Colon (tissue), 2 donors: ENCODE results near the gene CTSW.
"Not testable (repeated sequence)": the region's sequence is repeated elsewhere in the genome, so short reads cannot be mapped to it uniquely, and the experiment has no call there.

Experiments
- FAIRE-seq: peaks from 2 replicates; lab custom pipeline; 2012; peaks lifted over from hg19 to GRCh38; lab: Jason Lieb, UNC
- donor health status: control.
- donor health status: control.

CTSW gene, protein sequence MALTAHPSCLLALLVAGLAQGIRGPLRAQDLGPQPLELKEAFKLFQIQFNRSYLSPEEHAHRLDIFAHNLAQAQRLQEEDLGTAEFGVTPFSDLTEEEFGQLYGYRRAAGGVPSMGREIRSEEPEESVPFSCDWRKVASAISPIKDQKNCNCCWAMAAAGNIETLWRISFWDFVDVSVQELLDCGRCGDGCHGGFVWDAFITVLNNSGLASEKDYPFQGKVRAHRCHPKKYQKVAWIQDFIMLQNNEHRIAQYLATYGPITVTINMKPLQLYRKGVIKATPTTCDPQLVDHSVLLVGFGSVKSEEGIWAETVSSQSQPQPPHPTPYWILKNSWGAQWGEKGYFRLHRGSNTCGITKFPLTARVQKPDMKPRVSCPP

DNA sequence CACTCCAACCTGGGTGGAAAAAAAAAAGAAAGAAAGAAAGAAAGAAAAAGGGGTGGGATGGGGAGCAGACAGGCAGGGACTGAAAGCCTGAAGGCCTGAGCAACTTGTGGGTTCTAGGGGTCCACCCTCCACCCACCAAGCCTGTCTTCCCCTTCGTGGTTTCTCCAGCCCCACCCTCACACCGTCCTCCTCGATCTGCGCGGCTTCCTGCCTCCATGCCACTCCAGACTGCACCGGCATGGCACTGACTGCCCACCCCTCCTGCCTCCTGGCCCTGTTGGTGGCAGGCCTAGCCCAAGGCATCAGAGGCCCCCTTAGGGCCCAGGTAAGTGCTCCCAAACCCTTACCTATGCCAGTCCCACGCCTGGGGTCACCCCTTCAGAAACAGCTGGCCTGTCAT, at the start of gene CTSW:
Gene CTSW (plus strand): TSS at position 221 of the 400 bp plus-strand sequence. CDS start 18 bp downstream, at position 239.
- no peak for FAIRE-seq

- FAIRE-seq = not testable (repeated sequence)
Measured at GRCh38 chr11:65832231-65832630, 47.4 kb upstream of the CTSW start.

DNA sequence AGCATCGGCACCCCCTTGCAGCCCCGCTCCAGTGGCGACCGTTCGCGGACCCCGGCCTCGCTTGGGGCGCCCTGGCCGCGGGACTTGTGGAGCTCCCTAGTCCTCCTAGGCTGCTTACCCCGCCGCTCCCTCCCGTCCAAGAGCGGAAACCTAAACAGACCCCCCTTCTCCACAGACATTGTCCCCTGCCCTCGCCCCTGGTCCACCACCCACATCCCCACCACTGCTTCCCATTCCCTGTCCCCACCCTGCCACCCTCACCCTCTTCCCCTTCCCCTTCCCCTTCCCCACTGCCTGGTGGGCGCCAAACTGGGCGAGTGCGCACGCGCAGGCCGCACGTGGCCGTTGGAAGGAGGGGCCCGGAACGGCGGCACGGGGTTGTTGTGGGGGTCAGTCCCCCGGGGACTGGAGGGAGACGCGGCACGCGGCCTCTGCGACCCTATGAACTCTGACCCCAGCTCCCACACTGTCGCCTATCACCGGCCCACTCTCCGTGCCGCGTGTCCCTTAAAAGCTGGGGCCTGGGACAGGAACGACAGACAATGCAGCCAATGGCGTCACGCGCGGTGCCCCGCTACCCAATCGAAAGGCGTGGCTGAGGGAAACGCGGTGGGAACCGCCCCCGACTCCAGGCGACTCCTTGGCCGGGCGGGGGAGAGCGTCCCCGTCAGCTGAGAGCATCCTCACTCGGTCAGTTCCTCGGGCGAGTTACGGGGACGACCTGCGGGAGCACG, 46.2 kb upstream of the CTSW start, which contains the start of gene SNX32:
Gene SNX32 (plus strand): TSS at position 667 of the 734 bp plus-strand sequence. CDS start 103 bp downstream, outside the sequence.
- no peak for FAIRE-seq

GRCh38 chr11:65834202-65834601, 45.4 kb upstream of the CTSW start:
- no peak for FAIRE-seq

GRCh38 chr11:65842144-65842543, 37.5 kb upstream of the CTSW start:
- no peak for FAIRE-seq

DNA sequence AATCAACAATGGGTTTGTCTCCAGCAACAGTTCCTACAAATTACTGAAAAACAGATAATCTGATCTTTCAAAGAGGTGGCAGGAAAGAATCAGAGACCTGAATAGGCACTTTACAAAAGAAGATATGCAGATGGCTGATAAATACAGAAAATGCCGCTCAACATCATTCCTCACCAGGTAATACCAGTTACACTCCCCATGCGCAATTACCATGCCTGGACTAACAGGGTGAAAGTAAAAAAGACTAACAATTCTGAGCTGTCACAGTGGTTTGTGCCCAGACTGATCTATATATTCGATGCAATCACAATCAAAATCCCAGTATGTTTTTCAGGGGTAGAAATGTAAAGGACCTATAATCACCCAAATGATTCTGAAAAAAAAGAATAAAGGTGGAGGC, 35.8 kb upstream of the CTSW start:
- FAIRE-seq = no peak

DNA sequence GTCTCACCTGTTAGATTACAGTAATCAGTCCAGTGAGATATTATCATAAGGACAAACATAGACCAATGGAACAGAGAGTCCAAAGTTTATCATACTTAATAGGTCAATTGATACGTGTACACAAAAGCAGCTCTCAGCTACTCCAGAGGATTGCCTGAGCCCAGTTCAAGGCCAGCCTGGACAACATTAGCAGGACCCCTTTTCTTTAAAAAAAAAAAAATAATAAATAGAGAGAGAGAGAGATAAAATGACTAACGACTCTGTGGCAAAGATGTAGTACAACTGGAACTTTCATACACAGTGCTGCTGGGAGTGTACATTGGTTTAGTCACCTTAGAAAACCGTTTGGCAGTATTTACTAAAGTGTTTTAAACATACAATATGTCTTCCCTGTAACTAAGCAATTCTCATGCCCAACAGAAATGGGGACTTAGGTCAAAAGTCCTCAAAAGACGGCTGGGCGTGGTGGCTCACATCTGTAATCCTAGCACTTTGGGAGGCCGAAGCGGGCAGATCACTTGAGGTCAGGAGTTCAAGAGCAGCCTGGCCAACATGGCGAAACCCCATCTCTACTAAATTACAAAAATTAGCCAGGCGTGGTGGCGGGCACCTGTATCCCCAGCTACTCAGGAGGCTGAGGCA, 35.3 kb upstream of the CTSW start:
- no peak for FAIRE-seq

DNA sequence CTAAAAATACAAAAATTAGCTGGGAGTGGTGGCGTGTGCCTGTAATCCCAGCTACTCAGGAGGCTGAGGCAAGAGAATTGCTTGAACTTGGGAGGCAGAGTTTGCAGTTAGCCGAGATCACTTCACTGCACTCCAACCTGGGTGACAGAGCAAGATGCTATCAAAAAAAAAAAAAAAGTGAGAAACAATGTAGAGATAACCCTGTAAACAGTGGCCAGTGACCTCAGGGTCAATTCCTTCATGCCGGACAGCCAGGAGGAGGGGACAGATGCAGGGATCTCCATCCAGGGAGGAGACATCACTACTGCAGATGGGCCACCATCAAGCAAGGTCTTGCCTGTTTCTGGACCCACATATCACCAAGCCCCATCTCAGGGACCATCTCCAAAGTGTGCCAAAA, 31.9 kb upstream of the CTSW start:
- no peak for FAIRE-seq

- not testable (repeated sequence) for FAIRE-seq
Measured at GRCh38 chr11:65848693-65849092, 30.9 kb upstream of the CTSW start.

DNA sequence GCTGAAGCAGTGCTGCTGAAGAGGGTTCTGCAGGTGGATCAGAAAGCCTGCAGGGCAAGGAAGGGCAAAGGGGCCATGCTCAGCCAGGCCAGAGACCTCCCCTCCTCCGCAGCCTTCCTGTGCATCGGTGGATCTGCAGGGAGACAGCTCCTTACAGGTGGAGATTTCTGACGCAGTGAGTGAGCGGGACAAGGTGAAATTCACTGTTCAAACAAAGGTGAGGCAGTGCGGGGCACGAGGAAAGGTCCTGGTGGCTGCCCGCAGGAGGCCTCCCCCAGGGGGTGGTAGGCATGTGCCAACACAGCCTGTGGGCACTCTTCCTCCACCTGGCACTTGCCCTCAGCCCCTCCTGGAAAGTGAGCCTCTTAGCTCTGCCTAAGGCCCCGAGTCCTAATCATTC, 30.3 kb upstream of the CTSW start:
- no peak for FAIRE-seq

DNA sequence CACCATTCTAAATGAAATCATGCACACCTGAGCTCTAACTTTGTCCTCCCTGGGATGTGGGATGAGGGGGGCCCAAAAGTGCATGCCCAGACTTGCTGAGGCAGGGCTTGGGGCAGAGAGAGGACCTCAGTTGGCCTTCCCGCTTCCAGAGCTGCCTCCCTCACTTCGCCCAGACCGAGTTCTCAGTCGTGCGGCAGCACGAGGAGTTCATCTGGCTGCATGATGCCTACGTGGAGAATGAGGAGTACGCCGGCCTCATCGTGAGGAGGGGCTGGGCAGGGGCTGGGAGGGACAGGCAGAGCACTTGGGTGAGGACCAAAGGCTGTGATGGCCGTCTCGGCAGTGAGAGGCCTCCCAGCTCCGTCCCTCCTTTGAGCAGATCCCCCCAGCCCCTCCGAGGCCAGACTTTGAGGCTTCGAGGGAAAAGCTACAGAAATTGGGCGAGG, 29.8 kb upstream of the CTSW start:
- no peak for FAIRE-seq

DNA sequence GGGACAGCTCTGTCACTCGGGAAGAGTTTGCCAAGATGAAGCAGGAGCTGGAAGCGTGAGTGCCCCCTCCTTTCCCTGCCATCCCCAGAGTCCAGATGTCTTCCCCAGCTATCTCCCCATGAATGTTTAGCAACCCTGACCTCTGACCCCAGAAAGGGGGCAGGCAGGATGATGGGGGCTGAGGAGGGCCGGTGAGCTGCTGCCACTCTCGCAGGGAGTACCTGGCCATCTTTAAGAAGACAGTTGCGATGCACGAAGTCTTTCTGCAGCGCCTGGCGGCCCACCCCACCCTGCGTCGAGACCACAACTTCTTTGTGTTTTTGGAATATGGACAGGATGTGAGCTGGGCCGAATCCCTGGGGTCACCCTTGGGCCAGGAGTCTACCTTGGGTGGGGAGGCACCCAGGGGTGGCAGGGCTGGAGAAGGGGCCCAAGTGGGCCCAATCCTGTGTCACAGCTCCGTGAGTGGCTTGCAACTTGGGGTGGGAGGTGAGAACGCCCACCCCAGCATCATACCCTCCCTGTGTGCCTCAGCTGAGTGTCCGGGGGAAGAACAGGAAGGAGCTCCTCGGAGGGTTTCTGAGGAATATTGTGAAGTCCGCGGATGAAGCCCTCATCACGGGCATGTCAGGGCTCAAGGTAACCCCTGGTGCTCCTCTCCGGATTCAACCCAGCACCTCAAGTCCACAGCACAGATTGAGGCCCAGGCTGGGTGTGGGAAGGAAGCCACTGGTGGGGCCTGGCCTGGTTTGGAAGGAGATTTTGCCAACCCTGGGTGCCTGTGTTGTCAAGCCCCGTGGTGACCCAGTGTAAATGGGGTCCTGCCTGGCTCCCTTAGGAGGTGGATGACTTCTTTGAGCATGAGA, 29.2 kb upstream of the CTSW start:
- no peak for FAIRE-seq

GRCh38 chr11:65851083-65851579, 28.5 kb upstream of the CTSW start:
- no peak for FAIRE-seq

- FAIRE-seq = no peak
Measured at GRCh38 chr11:65851811-65852507, 27.7 kb upstream of the CTSW start.

GRCh38 chr11:65852508-65853245, 27.0 kb upstream of the CTSW start:
- FAIRE-seq = no peak

- FAIRE-seq = no peak
Measured at GRCh38 chr11:65853246-65853979, 26.2 kb upstream of the CTSW start.

DNA sequence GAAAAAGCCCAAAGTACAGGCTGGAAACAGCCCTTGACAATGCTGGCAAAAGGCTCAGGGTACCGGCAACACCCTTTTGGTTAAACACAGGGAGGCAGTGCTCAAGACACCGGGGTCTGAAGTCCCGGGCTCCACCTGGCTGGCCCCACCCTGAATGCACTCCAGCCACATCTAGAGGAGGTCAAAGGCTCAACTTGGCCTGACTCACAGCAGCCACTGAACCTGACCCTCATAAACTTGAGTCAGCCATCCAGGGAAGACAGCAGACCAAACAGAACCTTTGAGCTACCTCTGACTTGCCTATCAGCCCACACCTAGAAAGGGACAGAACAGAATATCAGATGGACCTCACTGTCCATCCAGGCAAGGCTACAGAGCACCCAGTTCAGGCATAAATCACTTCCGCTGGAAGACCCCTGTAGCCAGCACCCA, 25.5 kb upstream of the CTSW start:
- no peak for FAIRE-seq

DNA sequence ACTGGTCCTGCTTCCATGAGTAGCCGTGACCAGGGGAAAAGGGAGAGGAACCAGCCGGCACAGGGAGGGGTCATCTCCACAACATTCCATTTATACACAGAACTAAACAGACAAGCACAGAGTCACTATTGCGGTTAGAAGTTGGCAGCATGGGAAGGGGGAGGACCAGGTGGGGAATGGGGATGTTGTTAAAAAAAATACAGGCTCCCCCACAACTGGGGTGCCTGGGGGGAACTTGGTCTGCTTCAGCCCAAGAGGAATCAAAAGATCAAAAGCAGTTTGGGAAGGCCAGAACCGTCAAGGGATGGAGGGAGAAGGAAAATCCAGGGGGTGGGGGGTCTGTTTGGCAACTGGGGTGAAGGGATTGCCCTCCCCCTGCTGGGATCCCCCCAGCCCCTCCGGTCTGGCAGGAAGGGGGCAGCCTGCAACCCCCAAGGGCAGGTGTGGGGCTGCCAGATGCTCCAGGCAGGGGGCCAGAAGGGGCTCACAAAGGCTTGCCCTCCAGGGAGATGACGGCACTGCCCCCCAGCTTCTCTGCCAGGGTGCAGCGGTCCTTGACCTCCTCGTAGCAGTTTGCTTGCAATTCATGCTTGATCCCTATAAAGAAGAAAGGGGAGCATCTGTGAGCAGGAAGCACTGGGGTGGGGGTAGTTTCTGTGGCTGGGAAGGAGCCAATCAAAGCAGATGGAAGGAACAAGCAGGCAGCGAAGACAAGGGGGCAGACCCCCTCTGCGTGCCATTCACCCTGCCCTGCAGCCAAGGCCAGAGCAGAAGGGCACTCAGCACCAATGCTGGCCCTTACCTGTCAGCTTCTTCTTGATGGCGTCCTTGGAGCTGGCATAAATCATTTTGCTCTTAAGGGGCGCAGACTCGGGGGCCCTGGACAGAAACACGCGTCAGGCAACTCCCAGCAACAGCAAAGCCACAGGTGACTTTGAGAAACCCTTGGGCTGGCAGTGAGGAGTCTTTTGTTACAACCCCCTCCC, 24.5 kb upstream of the CTSW start:
- no peak for FAIRE-seq
